HepG2 (cell line): Measurements from ENCODE around the gene EPM2AIP1. TPM values are rescaled to one million over a fixed set of nuclear protein-coding genes. Genes with fewer than 3 reads are reported as not detected.

ENCODE experiments used
- CBX1 ChIP-seq: IDR thresholded peaks from one replicate; pipeline ENCODE4 v1.6.1; 2016; ENCODE audit warnings: antibody characterized with exemption, low read depth
- CENPX ChIP-seq: sonication (generic); formaldehyde crosslinking; IDR thresholded peaks from 2 replicates; pipeline ENCODE4 v1.9.0; 2021; ENCODE audit warnings: mild to moderate bottlenecking, missing genetic modification reagents, moderate library complexity
- FUBP1 ChIP-seq: sonication (generic); formaldehyde crosslinking; IDR thresholded peaks from 2 replicates; pipeline ENCODE4 v1.5.1; 2020; ENCODE audit warnings: missing genetic modification reagents, mild to moderate bottlenecking, borderline replicate concordance
- NFKBIZ ChIP-seq: IDR thresholded peaks from 2 replicates; pipeline ENCODE4 v1.6.1; 2018; ENCODE audit warnings: missing genetic modification reagents, missing compliant biosample characterization
- NR2F2 ChIP-seq: IDR thresholded peaks from 2 replicates; pipeline ENCODE4 v1.6.1; 2012; ENCODE audit warnings: low read depth, inconsistent platforms, borderline replicate concordance
- RFXAP ChIP-seq: sonication (generic); formaldehyde crosslinking; IDR thresholded peaks from 2 replicates; pipeline ENCODE4 v1.4.0; 2020; ENCODE audit warnings: missing genetic modification reagents, borderline replicate concordance
- SATB2 ChIP-seq: sonication (generic); formaldehyde crosslinking; IDR thresholded peaks from 2 replicates; pipeline ENCODE4 v1.5.0; 2020; ENCODE audit warnings: missing genetic modification reagents
- TERF1 ChIP-seq: sonication (generic); formaldehyde crosslinking; IDR thresholded peaks from 2 replicates; pipeline ENCODE4 v1.8.0; 2022; ENCODE audit warnings: mild to moderate bottlenecking, missing genetic modification reagents, moderate library complexity
- ZFY ChIP-seq: sonication (generic); formaldehyde crosslinking; IDR thresholded peaks from 2 replicates; pipeline ENCODE4 v1.4.0; 2020; ENCODE audit warnings: missing genetic modification reagents
- ZNF282 ChIP-seq: fragments of 450-650 bp; IDR thresholded peaks from 2 replicates; pipeline ENCODE4 v1.6.1; 2018; ENCODE audit not compliant: partially characterized antibody
- ZNF512 ChIP-seq: sonication (generic); formaldehyde crosslinking; IDR thresholded peaks from 2 replicates; pipeline ENCODE4 v1.4.0; 2020; ENCODE audit warnings: mild to moderate bottlenecking, missing genetic modification reagents
- ZNF547 ChIP-seq: sonication (generic); formaldehyde crosslinking; IDR thresholded peaks from 2 replicates; pipeline ENCODE4 v1.5.1; 2020; ENCODE audit warnings: mild to moderate bottlenecking, missing genetic modification reagents
- ZNF552 ChIP-seq: sonication (generic); formaldehyde crosslinking; IDR thresholded peaks from 2 replicates; pipeline ENCODE4 v1.9.0; 2022; ENCODE audit warnings: missing genetic modification reagents, mild to moderate bottlenecking, borderline replicate concordance
- ZNF720 ChIP-seq: sonication (generic); formaldehyde crosslinking; IDR thresholded peaks from 2 replicates; pipeline ENCODE4 v1.4.0; 2020; ENCODE audit warnings: missing genetic modification reagents
- ZNF740 ChIP-seq: sonication (generic); formaldehyde crosslinking; IDR thresholded peaks from 2 replicates; pipeline ENCODE4 v1.4.0; 2020; ENCODE audit warnings: missing genetic modification reagents
- ZNF782 ChIP-seq: sonication (generic); formaldehyde crosslinking; IDR thresholded peaks from 2 replicates; pipeline ENCODE4 v1.4.0; 2020; ENCODE audit warnings: missing genetic modification reagents, mild to moderate bottlenecking, borderline replicate concordance
- ZUFSP ChIP-seq: sonication (generic); formaldehyde crosslinking; IDR thresholded peaks from 2 replicates; pipeline ENCODE4 v1.9.0; 2021; ENCODE audit warnings: missing genetic modification reagents, mild to moderate bottlenecking, borderline replicate concordance
- polyA plus RNA-seq, 8 experiments: library from polyadenylated mRNA; depleted of rRNA in 3 of 8; stranded (reverse) in 7 of 8; unstranded in 1 of 8; fragments of >200 nt; fragmentation: Illumina TruSeq in 4 of 8; extraction: Trizol in 4 of 8; gene quantifications; 2 replicates each; pipeline versions ENCODE4 v1.2.1 to v1.2.3, GENCODE V29; 2011 to 2016; ENCODE audit warnings: low read depth in 4 of 8, missing spikeins in 1 of 8, mixed read lengths in 1 of 8; ENCODE audit not compliant: insufficient read depth in 1 of 8
- total RNA-seq, 5 experiments: library from RNA; depleted of rRNA; stranded (reverse); fragments of >200 nt; fragmentation: Illumina TruSeq; extraction: Trizol; gene quantifications; 2 replicates each; pipeline ENCODE4 v1.2.3, GENCODE V29; 2016; ENCODE audit warnings: low read depth in 1 of 5
- TF ChIP-seq, protein P1 (sequence below): sonication (generic); formaldehyde crosslinking; IDR thresholded peaks from 2 replicates; pipeline ENCODE4 v1.5.0; 2020; ENCODE audit warnings: mild to moderate bottlenecking, missing genetic modification reagents
- TF ChIP-seq, protein P2 (sequence below): sonication (generic); formaldehyde crosslinking; IDR thresholded peaks from 2 replicates; pipeline ENCODE4 v1.8.0; 2022; ENCODE audit warnings: missing genetic modification reagents, mild to moderate bottlenecking, moderate library complexity, borderline replicate concordance

EPM2AIP1 gene
- total and polyA plus RNA-seq, 2 of the 13 experiments (the other 11 are each of a cell fraction or from before 2014, with no cell fraction given), result 10.7 to 23.0 TPM

DNA sequence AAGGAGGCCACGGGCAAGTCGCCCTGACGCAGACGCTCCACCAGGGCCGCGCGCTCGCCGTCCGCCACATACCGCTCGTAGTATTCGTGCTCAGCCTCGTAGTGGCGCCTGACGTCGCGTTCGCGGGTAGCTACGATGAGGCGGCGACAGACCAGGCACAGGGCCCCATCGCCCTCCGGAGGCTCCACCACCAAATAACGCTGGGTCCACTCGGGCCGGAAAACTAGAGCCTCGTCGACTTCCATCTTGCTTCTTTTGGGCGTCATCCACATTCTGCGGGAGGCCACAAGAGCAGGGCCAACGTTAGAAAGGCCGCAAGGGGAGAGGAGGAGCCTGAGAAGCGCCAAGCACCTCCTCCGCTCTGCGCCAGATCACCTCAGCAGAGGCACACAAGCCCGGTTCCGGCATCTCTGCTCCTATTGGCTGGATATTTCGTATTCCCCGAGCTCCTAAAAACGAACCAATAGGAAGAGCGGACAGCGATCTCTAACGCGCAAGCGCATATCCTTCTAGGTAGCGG, at the start of gene EPM2AIP1 (continued):
- TF ChIP-seq ZNF547 (CRISPR knock-in tag) (peak; percentile 91), RFXAP (CRISPR knock-in tag) (no peak), ZNF552 (CRISPR knock-in tag) (0 out of 2 replicates have a peak, but pooled peaks have one; percentile 37), ZUFSP (CRISPR knock-in tag) (no peak), TERF1 (CRISPR knock-in tag) (no peak), CBX1 (no peak), NFKBIZ (CRISPR knock-in tag) (0 out of 2 replicates have a peak, but pooled peaks have one; percentile 16), ZNF720 (CRISPR knock-in tag) (no peak), ZNF740 (CRISPR knock-in tag) (no peak), CENPX (CRISPR knock-in tag) (no peak), NR2F2 (no peak), SATB2 (CRISPR knock-in tag) (no peak), FUBP1 (CRISPR knock-in tag) (no peak), ZNF512 (CRISPR knock-in tag) (no peak), ZNF782 (CRISPR knock-in tag) (peak; percentile 87; the same call in 1 of the 2 replicates), ZNF282 (no peak), ZFY (peak; percentile 96)
- TF ChIP-seq, protein P1, sequence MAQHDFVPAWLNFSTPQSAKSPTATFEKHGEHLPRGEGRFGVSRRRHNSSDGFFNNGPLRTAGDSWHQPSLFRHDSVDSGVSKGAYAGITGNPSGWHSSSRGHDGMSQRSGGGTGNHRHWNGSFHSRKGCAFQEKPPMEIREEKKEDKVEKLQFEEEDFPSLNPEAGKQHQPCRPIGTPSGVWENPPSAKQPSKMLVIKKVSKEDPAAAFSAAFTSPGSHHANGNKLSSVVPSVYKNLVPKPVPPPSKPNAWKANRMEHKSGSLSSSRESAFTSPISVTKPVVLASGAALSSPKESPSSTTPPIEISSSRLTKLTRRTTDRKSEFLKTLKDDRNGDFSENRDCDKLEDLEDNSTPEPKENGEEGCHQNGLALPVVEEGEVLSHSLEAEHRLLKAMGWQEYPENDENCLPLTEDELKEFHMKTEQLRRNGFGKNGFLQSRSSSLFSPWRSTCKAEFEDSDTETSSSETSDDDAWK, result no peak
- TF ChIP-seq, protein P2, sequence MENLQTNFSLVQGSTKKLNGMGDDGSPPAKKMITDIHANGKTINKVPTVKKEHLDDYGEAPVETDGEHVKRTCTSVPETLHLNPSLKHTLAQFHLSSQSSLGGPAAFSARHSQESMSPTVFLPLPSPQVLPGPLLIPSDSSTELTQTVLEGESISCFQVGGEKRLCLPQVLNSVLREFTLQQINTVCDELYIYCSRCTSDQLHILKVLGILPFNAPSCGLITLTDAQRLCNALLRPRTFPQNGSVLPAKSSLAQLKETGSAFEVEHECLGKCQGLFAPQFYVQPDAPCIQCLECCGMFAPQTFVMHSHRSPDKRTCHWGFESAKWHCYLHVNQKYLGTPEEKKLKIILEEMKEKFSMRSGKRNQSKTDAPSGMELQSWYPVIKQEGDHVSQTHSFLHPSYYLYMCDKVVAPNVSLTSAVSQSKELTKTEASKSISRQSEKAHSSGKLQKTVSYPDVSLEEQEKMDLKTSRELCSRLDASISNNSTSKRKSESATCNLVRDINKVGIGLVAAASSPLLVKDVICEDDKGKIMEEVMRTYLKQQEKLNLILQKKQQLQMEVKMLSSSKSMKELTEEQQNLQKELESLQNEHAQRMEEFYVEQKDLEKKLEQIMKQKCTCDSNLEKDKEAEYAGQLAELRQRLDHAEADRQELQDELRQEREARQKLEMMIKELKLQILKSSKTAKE, result no peak
